NCI-H82 (cell line): ENCODE data around the gene GYS2.

Experiments
- DNase-seq: peaks from one replicate; lab custom pipeline; 2025; lab: John Stamatoyannopoulos, UW

Gene GYS2

GRCh38 chr12:21604245-21605101, at the start of gene GYS2:
TSS of gene GYS2 (minus strand) at chr12:21604847. CDS start at chr12:21604592, 255 bp downstream.
- no peak for DNase-seq

GRCh38 chr12:21651821-21652220, 47.2 kb upstream of the GYS2 start:
- DNase-seq, result no peak

GRCh38 chr12:21650997-21651396, 46.4 kb upstream of the GYS2 start:
- DNase-seq, result peak; percentile 17

GRCh38 chr12:21649034-21649433, 44.4 kb upstream of the GYS2 start:
- no peak for DNase-seq

GRCh38 chr12:21648378-21648777, 43.7 kb upstream of the GYS2 start:
- DNase-seq, result no peak

- DNase-seq, result no peak
Measured at GRCh38 chr12:21647179-21647578, 42.5 kb upstream of the GYS2 start.

GRCh38 chr12:21645041-21645500, 40.4 kb upstream of the GYS2 start:
- peak; percentile 92 for DNase-seq

GRCh38 chr12:21644516-21644915, 39.9 kb upstream of the GYS2 start:
- DNase-seq, result no peak

- DNase-seq, result no peak
Measured at GRCh38 chr12:21643758-21644157, 39.1 kb upstream of the GYS2 start.

- DNase-seq, result peak; percentile 80
Measured at GRCh38 chr12:21642707-21643389, 38.2 kb upstream of the GYS2 start.

- no peak for DNase-seq
Measured at GRCh38 chr12:21638054-21638891, 33.6 kb upstream of the GYS2 start.

- no peak for DNase-seq
Measured at GRCh38 chr12:21634245-21634644, 29.6 kb upstream of the GYS2 start.

- no peak for DNase-seq
Measured at GRCh38 chr12:21631367-21631766, 26.7 kb upstream of the GYS2 start.

- no peak for DNase-seq
Measured at GRCh38 chr12:21627924-21628323, 23.3 kb upstream of the GYS2 start.

GRCh38 chr12:21618566-21618965, 13.9 kb upstream of the GYS2 start:
- no peak for DNase-seq

GRCh38 chr12:21617030-21617429, 12.4 kb upstream of the GYS2 start:
- no peak for DNase-seq

GRCh38 chr12:21615431-21615830, 10.8 kb upstream of the GYS2 start:
- no peak for DNase-seq

- DNase-seq, result no peak
Measured at GRCh38 chr12:21614506-21614905, 9.9 kb upstream of the GYS2 start.

GRCh38 chr12:21613931-21614330, 9.3 kb upstream of the GYS2 start:
- DNase-seq, result no peak

GRCh38 chr12:21608196-21608595, 3.5 kb upstream of the GYS2 start:
- no peak for DNase-seq

- DNase-seq, result peak; percentile 22
Measured at GRCh38 chr12:21607701-21608100, 3.1 kb upstream of the GYS2 start.

- no peak for DNase-seq
Measured at GRCh38 chr12:21606175-21606574, 1.5 kb upstream of the GYS2 start.
